Activated CD8-positive, alpha-beta memory T cell treated with anti-CD3 and anti-CD28 coated beads, Interleukin-2, amount 50 U/mL, for 4 hours (primary cell): ENCODE results near the gene C19orf81.

Experiments
- DNase-seq: peaks from one replicate; pipeline ENCODE4 v3.0.0-alpha.2; 2020

Gene C19orf81

GRCh38 chr19:50629801-50630200, 19.4 kb upstream of the C19orf81 start:
- no peak for DNase-seq

GRCh38 chr19:50632151-50632835, 17.0 kb upstream of the C19orf81 start:
- DNase-seq, result no peak

GRCh38 chr19:50633359-50633758, 15.9 kb upstream of the C19orf81 start:
- no peak for DNase-seq

- no peak for DNase-seq
Measured at GRCh38 chr19:50633973-50634372, 15.3 kb upstream of the C19orf81 start.

GRCh38 chr19:50636317-50637085, 12.7 kb upstream of the C19orf81 start:
- no peak for DNase-seq

- no peak for DNase-seq
Measured at GRCh38 chr19:50638600-50638999, 10.6 kb upstream of the C19orf81 start.

- peak; percentile 56 for DNase-seq
Measured at GRCh38 chr19:50639121-50640112, 9.8 kb upstream of the C19orf81 start, which contains the start of gene SYT3. SYT3 (minus strand) TSS chr19:50639881; CDS start chr19:50637411, 2,470 bp downstream.

- DNase-seq, result no peak
Measured at GRCh38 chr19:50640368-50640767, 8.9 kb upstream of the C19orf81 start.

- DNase-seq, result no peak
Measured at GRCh38 chr19:50644315-50644915, 4.8 kb upstream of the C19orf81 start.

GRCh38 chr19:50645107-50645506, 4.1 kb upstream of the C19orf81 start:
- no peak for DNase-seq

GRCh38 chr19:50646074-50646807, 3.0 kb upstream of the C19orf81 start:
- DNase-seq, result no peak

GRCh38 chr19:50647879-50648615, 1.2 kb upstream of the C19orf81 start:
- no peak for DNase-seq

GRCh38 chr19:50648659-50649058, 586 bp upstream of the C19orf81 start:
- DNase-seq, result no peak

- DNase-seq, result no peak
Measured at GRCh38 chr19:50651174-50651573, 1.9 kb downstream of the C19orf81 start.

GRCh38 chr19:50652722-50653121, 3.5 kb downstream of the C19orf81 start:
- DNase-seq, result no peak

- no peak for DNase-seq
Measured at GRCh38 chr19:50654882-50655281, 5.6 kb downstream of the C19orf81 start.

- no peak for DNase-seq
Measured at GRCh38 chr19:50657222-50657669, 8.0 kb downstream of the C19orf81 start.

GRCh38 chr19:50657712-50658440, 8.6 kb downstream of the C19orf81 start:
- peak; percentile 84 for DNase-seq

- DNase-seq, result peak; percentile 68
Measured at GRCh38 chr19:50658441-50659317, 9.4 kb downstream of the C19orf81 start.
